Neural cell (in vitro differentiated cells): ENCODE results near the gene FAM83F.

Experiments
- POLR2AphosphoS5 ChIP-seq: IDR thresholded peaks from 2 replicates; pipeline ENCODE4 v1.6.1; 2012
- TF ChIP-seq, protein P1 (sequence below): fragments of 450-650 bp; IDR thresholded peaks from 2 replicates; pipeline ENCODE4 v1.5.1; 2014; ENCODE audit warnings: antibody characterized with exemption, mild to moderate bottlenecking, moderate library complexity; ENCODE audit not compliant: poor library complexity, severe bottlenecking

DNA sequence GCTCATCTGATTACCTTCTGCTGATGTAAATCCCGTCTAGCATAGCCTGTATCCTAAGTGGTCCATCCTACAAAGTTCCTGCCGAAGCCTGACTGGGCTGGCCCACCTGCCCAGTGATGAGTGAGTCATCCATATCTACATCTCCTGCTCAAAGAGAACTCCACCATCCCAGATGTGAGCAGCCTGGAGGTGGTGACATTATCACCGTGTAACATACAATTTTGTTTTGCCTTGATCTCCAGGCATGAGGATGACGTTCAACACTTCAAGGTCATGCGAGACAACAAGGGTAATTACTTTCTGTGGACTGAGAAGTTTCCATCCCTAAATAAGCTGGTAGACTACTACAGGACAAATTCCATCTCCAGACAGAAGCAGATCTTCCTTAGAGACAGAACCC is 29.0 kb upstream of the FAM83F start:
- TF ChIP-seq POLR2AphosphoS5 = no peak
- TF ChIP-seq, protein P1, sequence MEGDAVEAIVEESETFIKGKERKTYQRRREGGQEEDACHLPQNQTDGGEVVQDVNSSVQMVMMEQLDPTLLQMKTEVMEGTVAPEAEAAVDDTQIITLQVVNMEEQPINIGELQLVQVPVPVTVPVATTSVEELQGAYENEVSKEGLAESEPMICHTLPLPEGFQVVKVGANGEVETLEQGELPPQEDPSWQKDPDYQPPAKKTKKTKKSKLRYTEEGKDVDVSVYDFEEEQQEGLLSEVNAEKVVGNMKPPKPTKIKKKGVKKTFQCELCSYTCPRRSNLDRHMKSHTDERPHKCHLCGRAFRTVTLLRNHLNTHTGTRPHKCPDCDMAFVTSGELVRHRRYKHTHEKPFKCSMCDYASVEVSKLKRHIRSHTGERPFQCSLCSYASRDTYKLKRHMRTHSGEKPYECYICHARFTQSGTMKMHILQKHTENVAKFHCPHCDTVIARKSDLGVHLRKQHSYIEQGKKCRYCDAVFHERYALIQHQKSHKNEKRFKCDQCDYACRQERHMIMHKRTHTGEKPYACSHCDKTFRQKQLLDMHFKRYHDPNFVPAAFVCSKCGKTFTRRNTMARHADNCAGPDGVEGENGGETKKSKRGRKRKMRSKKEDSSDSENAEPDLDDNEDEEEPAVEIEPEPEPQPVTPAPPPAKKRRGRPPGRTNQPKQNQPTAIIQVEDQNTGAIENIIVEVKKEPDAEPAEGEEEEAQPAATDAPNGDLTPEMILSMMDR = no peak
